Tibial artery (tissue), 4 donors: ENCODE data around the gene RBM39.

Source experiments
- DNase-seq, 2 donors: peaks; one replicate each; pipeline ENCODE4 v3.0.0-alpha.2; 2019
- H3K27ac ChIP-seq, 2 donors: fragments of 200-600 bp; sonication (generic) in 1 of 2; 1 replicate in 1 of 2; 2 replicates in 1 of 2; pipeline ENCODE4 v1.5.1; 2018 to 2019; ENCODE audit warnings: mild to moderate bottlenecking in 1 of 2
- H3K27me3 ChIP-seq, 2 donors: fragments of 200-600 bp; sonication (generic) in 1 of 2; one replicate each; pipeline versions ENCODE4 v1.5.1 to v1.6.0; 2016 to 2019
- H3K36me3 ChIP-seq, 3 donors: fragments of 200-600 bp; sonication (generic) in 2 of 3; one replicate each; pipeline ENCODE4 v1.5.1; 2016 to 2019; ENCODE audit warnings: mild to moderate bottlenecking in 2 of 3
- H3K4me1 ChIP-seq, 4 donors: fragments of 200-600 bp; sonication (generic) in 2 of 4; 1 replicate in 3 of 4; 2 replicates in 1 of 4; pipeline ENCODE4 v1.5.1; 2016 to 2019
- H3K4me3 ChIP-seq, 2 donors: fragments of 200-600 bp; sonication (generic) in 1 of 2; 1 replicate in 1 of 2; 2 replicates in 1 of 2; pipeline ENCODE4 v1.5.1; 2018 to 2019; ENCODE audit warnings: mild to moderate bottlenecking in 2 of 2
- H3K9me3 ChIP-seq, 3 donors: fragments of 200-600 bp; sonication (generic) in 1 of 3; one replicate each; pipeline ENCODE4 v1.5.1; 2016 to 2019
- CTCF ChIP-seq, 2 experiments: fragments of 200-600 bp in 1 of 2; fragments of 450-650 bp in 1 of 2; IDR thresholded peaks; one replicate each; pipeline ENCODE4 v1.5.1; 2017 to 2019; ENCODE audit warnings: antibody characterized with exemption in 2 of 2, mild to moderate bottlenecking in 1 of 2, moderate library complexity in 1 of 2
- intact Hi-C: fragments of 100-400 bp; cut with DNase I; formaldehyde crosslinking; loops from one replicate; pipeline ENCODE4 v1.15.0; 2023; ENCODE audit warnings: low total_unique reads

RBM39 gene

GRCh38 chr20:35737865-35738333, 4.2 kb downstream of the RBM39 start:
- peaks cover 70 to 76% (median 76%) of the 10 kb centered on the region in 3 donors for H3K36me3 ChIP-seq
- intact Hi-C loops, result no loop called here
- peaks cover 5 to 80% (median 52%) of the 10 kb centered on the region in 4 donors for H3K4me1 ChIP-seq
- no peaks in the 10 kb centered on the region for H3K27me3 ChIP-seq
- no peak overlapping the region for H3K4me3 ChIP-seq
- peak overlapping the region in 1 of 2 donors; percentile 99 for H3K27ac ChIP-seq
- H3K9me3 ChIP-seq, result no peaks in the 10 kb centered on the region
- no peak for TF ChIP-seq CTCF (IDR thresholded peaks at IDR 0.05)
- no peak for DNase-seq

DNA sequence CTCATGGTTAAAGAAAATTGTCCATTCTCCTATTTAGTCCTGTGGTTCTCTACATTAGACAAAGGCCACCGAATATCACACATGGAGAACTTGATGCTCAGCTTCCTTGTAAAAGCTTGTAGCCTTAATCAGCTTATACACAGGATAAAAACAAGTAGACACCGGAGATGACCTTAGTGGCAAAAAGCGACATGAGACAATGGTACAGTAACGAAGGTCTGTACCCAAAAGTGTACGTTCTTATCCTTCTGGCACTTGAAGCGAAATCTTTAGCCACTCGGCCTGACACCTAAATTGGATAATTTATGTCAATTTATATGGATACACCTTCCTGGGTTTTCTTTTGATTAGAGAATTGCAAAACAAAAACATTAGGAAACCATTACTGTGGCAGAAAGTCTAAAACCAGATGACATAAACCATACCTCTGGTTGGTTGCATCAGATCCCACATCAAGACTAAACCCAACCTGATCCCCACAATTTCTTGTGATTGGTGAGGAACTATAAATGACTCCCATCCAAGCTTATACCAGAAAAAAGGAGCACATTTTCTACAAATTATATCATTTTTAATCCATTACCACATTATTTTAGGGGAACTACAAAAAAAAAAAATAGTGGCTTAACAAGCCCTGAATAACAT, 6.1 kb downstream of the RBM39 start:
- Histone ChIP-seq H3K27me3 (no peaks in the 10 kb centered on the region), H3K36me3 (peaks cover 89 to 95% (median 95%) of the 10 kb centered on the region in 3 donors), H3K4me3 (no peak overlapping the region), H3K9me3 (no peaks in the 10 kb centered on the region), H3K4me1 (peaks cover 5 to 98% (median 60%) of the 10 kb centered on the region in 4 donors), H3K27ac (no peak overlapping the region)
- no peak for DNase-seq
- intact Hi-C loops, result no loop called here
- TF ChIP-seq CTCF (IDR thresholded peaks at IDR 0.05), result no peak

- peaks cover 5 to 100% (median 65%) of the 10 kb centered on the region in 4 donors for H3K4me1 ChIP-seq
Measured at GRCh38 chr20:35734777-35735649, 7.0 kb downstream of the RBM39 start.

DNA sequence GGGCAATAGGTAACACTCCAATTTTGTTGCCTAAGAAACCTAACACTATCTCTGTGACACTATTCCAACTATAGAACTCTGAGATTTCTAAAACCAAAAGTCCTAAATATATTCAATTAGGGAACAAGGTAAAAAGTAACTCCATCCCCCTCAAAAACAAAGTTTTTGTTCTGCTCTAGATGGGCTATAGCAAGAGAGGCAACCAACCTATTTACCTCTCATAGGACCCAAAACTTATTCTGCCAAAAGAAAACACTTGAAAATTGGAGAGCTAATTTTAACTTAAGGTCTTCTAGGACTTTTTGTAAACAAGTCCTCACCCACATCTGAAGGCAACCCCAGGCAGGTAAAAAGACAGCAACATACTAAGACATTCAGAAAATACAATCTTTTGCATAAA, 7.7 kb downstream of the RBM39 start:
- no peak overlapping the region for H3K27ac ChIP-seq
- intact Hi-C loops, result no loop called here
- H3K36me3 ChIP-seq, result peaks cover 97 to 100% (median 98%) of the 10 kb centered on the region in 3 donors
- no peak for DNase-seq
- H3K27me3 ChIP-seq, result no peaks in the 10 kb centered on the region
- H3K4me1 ChIP-seq, result peaks cover 5 to 100% (median 63%) of the 10 kb centered on the region in 4 donors
- no peaks in the 10 kb centered on the region for H3K9me3 ChIP-seq
- H3K4me3 ChIP-seq, result no peak overlapping the region
- no peak for TF ChIP-seq CTCF (IDR thresholded peaks at IDR 0.05)

More at GRCh38 chr20:35734777-35735649, 7.0 kb downstream of the RBM39 start:
- no peak for TF ChIP-seq CTCF (IDR thresholded peaks at IDR 0.05)
- DNase-seq, result no peak
- H3K9me3 ChIP-seq, result no peaks in the 10 kb centered on the region
- no peak overlapping the region for H3K27ac ChIP-seq
- intact Hi-C loops, result no loop called here
- H3K4me3 ChIP-seq, result no peak overlapping the region
- peaks cover 98 to 99% (median 98%) of the 10 kb centered on the region in 3 donors for H3K36me3 ChIP-seq
- H3K27me3 ChIP-seq, result no peaks in the 10 kb centered on the region

GRCh38 chr20:35732644-35732982, 9.4 kb downstream of the RBM39 start:
- no peak for TF ChIP-seq CTCF (IDR thresholded peaks at IDR 0.05)
- peaks cover 0 to 92% (median 56%) of the 10 kb centered on the region in 4 donors for H3K4me1 ChIP-seq
- no peaks in the 10 kb centered on the region for H3K27me3 ChIP-seq
- DNase-seq, result no peak
- H3K4me3 ChIP-seq, result no peak overlapping the region
- H3K9me3 ChIP-seq, result no peaks in the 10 kb centered on the region
- intact Hi-C loops, result no loop called here
- no peak overlapping the region for H3K27ac ChIP-seq
- peaks cover 98 to 100% (median 99%) of the 10 kb centered on the region in 3 donors for H3K36me3 ChIP-seq
